HG03095 (cell line): Measurements from ENCODE around the gene ARNT2.

ENCODE experiments used
- ATAC-seq: cut with Tn5 transposase; IDR thresholded peaks from one replicate; pipeline ENCODE4 v1.9.1; 2021; ENCODE audit warnings: moderate library complexity; ENCODE audit not compliant: unreplicated experiment

ARNT2 gene

DNA sequence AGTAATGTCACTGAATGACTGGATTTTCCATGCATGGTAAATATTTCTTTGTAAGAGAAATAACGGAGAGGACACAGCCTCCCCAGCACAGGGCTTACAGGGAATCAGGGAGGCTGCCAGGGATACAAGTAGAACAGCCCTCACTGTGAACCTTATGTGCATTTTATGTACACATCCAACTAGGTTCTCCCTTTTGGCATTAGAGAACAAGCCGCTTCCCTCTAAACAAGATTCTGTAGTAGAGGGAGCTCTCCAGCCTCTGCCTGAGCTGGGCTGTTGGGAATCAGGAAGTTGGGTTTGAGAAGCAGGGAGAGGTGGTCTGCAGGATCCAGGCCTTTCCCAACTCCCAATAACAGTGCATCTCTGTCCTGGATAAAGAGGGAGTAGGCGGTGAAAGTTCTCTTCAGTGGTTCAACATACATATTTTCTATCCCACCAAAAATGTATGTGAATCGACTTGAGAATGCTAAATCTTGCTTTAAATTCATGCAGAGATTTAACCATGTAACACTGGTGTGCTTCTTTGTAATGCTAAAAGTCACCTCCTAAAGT lies 83.7 kb downstream of the ARNT2 start:
- ATAC-seq: no peak

DNA sequence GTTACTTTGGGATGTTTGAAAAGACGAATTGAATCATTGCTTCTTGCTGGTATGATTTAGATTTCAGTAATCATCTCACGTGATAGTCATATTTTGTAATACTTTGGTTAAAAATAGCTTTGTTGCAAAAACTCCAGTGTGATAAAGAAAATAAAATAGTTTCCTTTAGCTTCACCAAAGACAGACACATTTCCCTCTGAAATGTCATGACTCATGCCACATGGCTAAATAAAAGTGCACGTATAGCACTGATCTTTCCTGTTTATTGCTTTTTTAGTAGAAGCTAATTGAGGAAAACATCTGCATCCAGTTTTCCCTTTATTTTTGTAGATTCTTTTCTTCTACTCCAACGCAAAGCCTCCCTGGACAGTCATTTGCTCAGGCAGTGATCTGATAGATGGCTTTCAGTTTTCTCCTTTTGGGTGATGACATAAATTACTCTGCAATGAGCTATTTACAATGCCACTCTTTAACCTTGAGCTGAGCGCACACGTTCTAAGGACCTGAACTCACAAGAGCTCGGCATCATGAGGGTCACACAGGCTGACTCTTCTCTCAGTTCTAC lies 84.9 kb downstream of the ARNT2 start:
- no peak for ATAC-seq

DNA sequence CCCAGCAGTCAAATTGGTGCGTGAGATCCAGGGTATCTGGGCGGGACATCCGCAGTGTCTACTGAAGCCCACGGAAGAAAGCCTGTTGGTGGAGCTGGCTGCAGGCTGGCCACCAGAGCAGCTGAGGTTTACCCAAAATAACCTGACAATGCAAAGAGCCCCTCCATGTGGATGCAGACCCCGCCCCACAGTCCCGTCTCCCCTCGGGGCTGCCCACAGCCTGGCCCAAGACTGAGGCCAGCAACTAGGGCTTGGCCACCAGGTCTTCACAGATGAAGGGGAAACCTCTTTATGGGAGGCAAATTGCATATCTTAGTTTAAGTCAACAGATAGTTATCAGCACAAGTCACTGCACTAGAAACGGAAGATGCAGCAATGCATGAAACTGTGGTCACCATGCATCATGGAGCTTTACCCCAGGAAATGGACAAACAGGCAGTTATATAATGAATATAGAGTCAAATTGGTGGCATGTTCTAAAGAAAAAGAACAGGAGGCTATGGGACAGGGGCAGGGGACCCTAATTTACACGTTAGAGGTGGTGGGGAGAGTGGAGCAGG lies 86.3 kb downstream of the ARNT2 start:
- ATAC-seq: no peak

DNA sequence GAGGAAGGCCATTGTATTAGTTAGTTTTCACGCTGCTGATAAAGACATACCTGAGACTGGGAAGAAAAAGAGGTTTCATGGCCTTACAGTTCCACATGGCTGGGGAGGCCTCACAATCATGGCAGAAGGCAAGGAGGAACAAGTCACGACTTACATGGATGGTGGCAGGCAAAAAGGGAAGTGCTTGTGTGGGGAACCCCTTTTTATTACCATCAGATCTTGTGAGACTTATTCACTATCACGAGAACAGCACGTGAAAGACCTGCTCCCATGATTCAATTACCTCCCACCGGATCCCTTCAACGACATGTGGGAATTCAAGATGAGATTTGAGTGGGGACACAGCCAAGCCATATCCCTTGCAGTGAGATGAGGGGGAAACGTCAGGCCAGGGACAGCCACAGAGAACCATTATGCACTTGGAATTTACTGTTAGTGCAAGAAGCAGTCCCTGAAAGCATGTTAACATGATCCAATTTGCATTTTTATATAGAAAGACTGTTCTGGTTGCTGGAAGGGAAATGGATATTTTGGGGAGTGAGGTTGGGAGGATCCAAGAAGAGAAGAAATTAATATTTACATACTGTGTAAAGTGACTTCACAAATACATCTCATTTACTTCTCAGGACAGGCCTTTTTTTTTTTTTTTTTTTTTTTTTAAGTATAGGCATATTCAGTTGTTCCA lies 87.1 kb downstream of the ARNT2 start:
- no peak for ATAC-seq

DNA sequence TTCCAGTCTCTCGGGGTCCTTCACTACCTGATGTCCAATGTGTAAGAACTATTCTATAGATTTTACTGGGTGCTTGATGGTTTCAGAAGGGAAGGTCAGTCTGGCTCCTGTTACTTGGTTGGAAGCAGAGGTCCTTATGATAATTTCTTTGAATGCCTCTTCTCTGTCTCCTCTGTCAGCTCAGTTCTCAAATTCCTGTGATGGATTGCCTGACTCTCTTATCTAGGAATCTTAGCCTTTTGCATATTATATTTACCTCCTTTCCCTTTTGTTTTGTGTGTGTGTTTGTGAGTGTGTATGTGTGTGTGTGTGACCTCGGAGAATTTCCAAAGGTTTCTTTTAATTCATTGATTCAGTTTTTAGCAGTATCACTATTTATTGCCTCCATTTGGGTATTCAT lies 88.2 kb downstream of the ARNT2 start:
- no peak for ATAC-seq

DNA sequence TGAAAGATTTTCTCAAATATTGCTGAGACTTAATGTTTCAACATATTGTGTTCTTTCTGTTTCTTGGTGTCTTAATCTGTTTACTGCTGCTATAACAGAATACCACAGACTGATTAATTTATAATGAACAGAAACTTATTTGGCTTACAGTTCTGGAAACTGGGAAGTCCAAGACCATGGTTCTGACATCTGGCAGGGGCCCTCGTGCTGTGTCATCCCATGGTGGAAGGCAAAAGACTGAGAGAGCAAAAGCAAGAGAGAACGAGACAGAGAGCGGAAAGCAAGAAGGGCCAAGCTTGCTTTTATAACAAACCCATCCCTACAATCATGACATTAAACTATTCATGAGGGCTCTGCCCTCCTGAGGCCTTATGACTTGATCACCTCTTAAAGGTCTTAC lies 88.7 kb downstream of the ARNT2 start:
- ATAC-seq: no peak

DNA sequence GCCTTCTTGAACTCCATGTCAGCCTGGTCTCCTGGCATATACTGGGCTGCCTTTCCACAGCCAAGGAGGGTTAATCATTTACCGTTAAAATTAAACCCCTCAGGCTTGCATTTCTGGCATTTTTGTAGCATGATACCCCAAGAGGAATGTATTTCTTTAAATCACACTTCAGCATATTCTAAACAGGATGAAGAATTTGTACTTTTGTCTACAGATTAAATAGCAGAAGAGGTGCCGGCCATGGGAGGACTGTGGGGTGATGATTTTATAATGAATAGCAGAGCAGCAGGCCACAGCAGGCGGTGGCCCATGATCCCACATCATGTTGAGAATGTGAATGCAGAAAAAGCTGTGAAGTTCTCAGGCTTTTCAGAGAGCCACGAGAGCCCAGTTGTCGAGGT lies 90.2 kb downstream of the ARNT2 start:
- no peak for ATAC-seq

DNA sequence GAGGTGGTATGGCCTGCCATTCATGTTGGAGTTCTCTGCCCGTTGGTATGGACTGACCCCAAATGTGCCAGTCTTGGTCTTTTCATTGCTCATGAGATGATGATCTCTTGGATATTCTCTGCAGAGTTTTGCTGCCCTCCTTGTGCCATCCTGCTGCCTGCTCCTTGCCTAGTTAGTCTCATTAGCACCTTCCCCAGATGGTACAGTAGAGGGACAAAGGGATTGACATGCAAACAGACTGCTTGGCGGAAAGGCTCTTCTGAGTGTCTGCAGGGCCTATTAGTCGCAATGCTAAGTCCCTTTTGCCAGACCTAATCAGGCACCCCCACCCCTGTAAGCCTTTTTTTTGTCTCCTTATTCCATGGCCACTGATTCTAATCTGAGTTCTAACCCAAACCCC lies 90.6 kb downstream of the ARNT2 start:
- no peak for ATAC-seq

DNA sequence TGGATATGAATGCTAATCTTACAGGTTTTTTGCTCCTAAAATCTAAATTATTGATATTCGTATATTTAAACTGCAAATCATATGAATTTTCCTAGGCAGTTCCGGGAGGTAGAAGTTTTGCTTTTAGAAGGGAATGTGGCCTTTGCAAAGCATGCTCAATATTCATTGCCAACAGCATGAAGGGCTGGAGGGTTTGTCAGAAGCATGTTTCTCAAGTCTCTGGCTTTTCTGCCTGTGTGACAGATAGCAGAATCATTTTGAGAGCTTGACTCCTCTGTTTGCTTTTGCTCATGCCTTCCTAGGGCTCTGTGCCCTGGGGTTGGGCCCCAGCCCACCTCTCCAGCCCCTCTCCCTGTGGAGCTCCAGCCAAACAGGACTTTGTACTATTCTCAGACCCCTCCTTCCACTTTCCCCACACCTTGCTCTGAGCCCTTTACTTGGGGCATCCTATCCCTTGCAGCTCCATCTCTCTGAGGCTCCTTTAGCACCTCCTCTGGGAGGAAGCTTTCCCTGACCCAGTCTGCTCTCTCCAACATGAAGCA lies 91.3 kb downstream of the ARNT2 start:
- ATAC-seq: no peak

DNA sequence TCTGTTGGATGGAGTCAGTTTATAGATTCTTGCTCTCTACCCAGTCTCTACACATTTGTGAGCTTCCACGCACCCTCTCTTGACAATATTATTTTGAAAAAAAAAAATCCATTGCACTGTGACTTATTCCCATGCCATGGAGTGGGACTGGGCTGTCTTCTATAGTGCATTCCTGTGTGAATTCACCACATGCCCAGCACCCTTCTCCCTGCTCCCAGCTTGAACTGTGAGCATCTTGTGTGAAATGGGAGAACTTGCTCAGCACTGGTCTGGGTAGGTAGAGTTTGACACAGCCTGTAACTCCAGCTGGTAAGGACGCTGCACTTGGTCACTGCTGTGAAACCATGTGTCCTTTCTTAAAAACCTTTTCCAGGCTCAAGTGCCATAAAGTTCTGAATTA lies 91.9 kb downstream of the ARNT2 start:
- no peak for ATAC-seq

DNA sequence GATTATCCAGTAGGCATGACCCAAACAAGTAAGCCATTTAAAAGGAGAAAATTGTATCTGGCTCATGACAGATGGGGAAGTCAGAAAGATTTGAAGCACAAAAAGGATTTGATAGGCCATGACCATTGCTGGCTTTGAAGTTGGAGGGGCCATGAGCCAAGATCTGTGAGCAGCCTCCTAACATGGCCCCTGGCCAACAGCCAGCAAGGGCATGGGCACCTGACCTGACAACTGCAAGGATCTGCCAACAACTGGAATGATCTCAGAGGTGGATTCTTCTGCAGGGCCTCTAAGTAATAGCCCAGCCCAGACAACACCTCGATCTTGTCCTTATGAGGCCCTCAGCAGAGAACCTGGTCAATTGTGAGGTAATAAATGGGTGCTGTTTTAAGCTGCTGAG lies 93.0 kb downstream of the ARNT2 start:
- ATAC-seq: no peak

DNA sequence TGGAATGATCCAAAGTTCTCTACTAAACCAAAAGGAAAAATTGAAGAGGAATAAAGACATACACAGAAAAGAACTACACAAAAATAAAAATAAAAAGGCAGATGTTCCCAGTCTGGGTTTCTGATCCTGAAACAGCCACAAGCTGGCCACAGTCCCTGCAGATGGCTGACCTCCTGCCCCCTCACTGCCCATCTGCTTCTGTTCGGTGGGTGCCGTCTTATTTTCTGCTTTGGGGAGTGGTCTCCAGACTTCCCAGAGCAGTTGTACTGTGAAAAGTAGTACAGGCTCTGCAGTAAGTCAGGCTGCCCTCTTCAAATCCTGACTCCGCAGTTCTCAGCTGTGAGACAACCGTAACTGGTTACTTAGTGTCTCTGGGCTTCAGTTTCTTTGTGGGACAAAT lies 94.5 kb downstream of the ARNT2 start:
- no peak for ATAC-seq

DNA sequence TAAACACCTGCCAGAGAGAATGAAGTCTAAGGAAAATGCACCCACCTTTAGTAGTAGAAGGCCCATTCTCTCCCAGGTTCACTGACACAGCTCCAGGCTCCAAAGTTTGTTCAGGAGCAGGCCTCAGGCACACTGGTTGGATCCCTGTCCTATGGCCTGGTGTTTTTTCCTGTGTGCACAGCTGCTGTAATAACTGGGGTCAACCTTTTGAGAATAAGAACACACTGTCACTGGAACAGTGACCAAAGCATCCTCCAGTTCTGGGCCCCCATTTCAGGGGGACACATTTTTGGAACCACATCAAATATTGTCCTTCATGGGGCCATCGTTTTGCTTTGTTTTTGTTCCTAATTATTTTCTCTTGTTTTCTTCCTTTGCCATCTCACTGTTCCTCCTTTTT lies 95.8 kb downstream of the ARNT2 start:
- no peak for ATAC-seq

DNA sequence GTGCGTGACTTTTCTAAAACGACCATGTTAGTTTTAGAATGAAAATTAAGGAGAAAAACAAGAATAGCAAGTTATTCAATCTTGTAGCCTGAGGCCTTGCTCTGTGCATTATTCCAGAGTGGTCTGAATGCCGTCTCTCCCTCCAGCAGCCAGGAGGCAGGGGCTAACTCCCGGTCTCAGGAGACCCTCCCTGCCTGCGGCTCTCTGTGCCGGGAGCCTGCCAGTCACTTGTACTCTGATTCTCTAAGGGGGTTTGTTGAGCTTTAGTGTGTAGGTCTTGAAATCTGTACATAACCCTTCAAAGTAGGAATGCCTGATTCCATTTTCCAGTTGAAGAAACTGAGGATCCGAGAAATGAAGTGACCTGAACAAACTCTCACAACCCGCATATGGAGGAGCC lies 97.3 kb downstream of the ARNT2 start:
- no peak for ATAC-seq

DNA sequence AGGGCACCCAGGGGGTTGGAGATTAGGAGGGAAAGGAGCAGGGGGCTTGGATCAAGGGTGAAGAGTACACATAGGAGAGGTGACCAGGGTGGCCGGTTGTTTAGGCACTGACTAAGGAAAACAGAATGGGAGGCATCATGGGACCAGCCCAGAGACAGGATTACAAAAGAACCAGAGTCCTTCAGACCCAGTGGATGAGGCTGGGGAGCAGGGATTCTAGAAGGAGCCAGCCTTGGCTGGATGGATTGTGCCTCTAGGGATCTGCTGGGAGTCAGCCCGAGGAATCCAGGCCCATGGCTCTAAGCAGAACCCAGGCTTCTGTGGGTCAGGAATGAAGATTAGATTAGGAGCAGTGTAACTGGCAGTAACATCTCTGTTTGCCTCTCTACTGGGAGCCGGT lies 98.6 kb downstream of the ARNT2 start:
- ATAC-seq: no peak

DNA sequence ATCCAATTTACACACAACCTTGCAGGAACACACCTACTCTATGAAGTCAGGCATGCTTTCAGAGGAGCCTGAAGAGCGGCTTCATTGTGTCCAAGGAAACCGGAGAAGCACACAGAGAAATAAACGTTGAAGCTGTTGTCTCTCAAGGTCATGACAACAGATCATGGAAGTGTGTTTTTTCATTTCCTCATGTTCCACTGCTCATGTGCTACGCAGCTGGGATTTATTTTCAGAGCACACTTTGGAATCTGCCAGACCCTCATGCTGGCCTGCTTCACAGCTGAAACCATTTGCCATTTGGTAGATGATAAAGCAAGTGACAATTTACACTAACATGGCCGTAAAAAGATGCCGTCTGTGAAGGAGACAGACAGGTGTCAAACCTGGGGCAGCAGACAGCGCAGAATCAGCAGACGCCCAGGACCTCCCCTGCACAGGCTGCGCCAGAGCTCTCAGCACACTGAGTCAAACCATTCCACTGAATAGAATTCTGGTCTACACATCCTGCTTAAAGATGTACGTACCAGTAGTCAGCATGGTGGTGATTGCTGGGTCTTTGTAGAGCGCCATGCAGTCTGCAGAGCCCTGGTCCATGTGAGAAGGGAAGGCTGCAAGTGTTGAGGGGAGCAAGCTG lies 99.3 kb downstream of the ARNT2 start:
- no peak for ATAC-seq

DNA sequence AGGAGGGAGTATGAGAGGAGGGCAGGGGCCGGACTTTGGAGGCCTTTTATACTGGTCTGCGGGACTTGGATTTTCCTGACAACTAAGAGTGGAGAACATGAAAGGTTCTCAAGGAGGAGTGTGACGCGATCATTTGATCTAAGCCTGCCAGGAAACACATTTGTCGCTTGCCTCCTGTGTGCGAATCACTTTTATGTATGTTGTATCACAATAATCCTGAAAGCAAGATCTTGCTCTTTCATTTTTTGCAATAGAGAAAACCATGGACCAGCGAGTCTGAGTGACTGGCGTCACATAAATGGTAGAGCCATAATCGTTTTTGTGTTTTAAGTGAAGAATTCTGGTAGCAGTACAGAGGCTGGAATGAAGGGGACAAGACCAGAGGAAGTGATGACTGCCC lies 100.7 kb downstream of the ARNT2 start:
- no peak for ATAC-seq

DNA sequence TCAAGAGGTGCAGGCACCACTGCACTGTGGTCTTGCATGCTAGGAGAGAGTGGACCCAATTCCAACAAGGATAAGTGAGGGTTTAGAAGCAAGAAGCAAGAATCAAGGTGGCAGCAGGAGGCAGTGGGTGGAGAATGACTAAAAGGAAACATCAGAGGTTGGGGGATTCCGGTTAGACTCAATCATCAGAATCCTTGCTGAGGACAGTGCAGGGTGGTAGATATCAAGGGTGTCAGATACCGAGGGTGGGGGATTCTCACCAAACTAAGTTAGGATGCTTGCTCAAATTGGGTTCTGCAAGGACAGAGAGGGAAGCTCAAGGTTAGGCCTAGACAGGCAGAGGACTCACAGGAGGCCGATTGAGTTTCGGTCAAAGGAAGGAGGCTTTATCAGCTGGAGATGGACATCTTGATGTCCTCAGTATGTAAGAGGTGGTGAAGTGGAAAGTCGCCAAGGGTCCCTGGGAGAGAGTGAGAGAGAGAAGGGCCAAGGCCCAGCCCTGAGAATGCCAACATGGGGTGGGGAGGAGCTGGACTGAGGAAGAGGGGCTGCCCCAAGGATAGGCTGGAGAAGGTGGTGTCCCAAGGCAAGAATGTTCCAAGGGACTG lies 102.2 kb downstream of the ARNT2 start:
- no peak for ATAC-seq

DNA sequence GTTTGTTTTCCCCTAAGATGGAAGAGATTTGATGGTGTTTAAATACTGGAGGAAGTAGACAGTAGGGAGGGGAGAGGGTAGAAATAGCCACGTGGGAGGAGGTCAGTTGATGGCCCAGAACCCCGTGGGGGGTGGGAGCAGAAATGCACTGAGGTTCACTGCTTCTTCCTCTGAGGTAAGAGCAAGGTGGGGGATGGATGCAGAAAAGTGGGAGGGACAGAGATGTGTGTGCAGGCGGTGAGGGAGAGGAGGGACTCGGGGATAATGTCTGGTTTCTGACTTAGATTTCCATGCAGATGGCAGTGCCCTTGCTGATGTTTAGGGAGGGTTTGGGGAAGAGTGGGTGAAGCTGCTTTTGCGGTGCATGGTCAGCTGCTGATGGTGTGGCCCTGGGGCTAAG lies 102.9 kb downstream of the ARNT2 start:
- ATAC-seq: no peak

DNA sequence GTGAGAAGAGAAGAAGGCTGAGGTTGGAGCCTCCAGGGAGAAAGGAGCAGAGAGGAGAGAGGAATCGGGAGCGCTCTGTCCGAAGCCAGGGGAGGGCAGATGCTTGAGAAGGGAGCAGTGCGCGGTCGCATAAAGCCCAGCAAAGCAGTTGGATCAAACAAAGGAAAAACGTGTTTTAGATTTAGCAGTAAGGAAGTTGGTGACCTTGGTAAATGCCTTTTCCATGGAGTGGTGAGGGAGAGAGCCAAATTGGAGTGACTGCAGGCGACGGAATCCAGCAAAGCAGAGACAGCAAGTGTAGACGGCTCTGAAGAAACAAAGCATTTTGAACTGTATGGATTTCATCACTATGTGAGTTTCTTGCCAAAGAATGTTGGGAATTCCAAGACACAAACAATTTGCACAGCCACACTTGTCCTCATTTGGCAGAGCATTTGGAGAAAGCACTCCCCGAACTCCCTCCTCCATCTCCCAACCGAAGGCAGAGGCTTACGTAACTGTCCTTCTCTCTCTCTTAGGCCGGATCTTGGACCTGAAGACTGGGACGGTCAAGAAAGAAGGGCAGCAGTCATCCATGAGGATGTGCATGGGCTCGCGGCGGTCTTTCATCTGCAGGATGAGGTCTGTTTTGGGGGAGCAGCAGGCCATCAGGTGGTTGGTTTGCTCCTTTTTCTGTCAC lies 103.6 kb downstream of the ARNT2 start:
- no peak for ATAC-seq

DNA sequence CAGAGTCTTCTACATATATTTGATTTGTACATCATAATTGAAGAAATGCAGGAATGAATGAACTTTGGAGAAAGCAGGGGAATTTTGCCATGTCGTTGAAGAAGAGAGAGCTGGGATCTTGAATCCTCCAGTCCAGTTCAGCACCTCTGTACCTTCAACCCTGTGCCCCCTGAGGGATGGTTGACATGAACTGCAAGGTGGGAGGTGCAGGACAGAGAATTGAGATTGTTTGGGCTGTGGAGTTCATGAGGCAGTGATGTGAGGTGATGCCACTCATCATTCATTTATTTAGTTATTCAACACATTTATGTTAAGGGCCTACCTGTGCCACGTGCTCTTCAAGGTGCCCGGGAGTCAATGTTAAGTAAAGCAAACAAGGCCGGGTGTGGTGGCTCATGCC lies 104.6 kb downstream of the ARNT2 start:
- ATAC-seq: no peak
